NCI-H2029 treated with DMSO at 0.1 percent for 48 hours (cell line): Measurements from ENCODE around the gene JTB.

ENCODE experiments used
- DNase-seq: peaks from one replicate; lab custom pipeline; 2025; lab: John Stamatoyannopoulos, UW

JTB gene

DNA sequence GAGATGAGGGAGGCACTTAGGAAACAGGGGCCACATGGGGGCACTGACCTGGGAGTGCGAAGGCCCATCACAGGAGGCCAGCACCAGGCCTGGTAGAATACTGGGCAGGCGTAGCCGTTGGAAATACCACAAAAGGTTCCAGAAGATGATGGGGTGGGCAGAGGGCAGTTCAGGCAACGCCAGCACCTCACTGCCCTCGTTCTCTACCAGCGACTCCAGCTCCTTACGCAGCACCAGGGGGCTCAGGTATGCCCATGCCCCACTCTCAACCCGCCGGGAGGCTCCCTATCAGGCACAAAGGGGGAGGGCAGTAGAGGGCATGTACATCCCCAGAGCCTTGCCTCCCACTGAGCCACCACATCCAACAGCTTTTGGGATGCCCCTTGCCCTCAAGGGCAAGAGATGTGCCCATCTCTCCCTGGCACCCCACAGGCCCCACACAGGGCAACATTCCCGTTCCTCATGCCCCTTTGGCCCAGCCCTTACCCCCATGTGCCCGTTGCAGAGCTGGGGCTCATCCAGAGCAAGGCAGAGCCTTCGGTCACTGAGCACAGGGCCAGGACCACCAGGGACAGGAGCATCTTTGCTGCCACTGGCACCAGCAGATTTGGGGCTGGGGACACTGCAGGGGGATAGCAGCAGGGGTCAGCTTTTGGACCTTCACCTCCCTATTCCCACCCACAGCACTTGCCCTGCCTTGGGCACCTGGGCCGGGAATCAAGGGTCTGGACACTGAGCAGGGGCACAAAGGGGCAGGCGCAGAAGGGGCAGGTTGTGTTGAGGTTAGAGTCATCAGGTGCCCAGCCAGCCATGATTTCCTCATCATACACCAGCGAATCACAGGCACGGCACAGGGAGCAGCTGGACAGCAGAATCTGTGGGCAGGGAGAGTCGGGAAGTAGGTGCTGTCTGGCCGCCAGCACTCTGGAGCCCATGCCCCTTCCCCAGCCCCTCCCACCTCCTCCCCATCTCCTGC lies 45.0 kb downstream of the JTB start:
- no peak for DNase-seq

DNA sequence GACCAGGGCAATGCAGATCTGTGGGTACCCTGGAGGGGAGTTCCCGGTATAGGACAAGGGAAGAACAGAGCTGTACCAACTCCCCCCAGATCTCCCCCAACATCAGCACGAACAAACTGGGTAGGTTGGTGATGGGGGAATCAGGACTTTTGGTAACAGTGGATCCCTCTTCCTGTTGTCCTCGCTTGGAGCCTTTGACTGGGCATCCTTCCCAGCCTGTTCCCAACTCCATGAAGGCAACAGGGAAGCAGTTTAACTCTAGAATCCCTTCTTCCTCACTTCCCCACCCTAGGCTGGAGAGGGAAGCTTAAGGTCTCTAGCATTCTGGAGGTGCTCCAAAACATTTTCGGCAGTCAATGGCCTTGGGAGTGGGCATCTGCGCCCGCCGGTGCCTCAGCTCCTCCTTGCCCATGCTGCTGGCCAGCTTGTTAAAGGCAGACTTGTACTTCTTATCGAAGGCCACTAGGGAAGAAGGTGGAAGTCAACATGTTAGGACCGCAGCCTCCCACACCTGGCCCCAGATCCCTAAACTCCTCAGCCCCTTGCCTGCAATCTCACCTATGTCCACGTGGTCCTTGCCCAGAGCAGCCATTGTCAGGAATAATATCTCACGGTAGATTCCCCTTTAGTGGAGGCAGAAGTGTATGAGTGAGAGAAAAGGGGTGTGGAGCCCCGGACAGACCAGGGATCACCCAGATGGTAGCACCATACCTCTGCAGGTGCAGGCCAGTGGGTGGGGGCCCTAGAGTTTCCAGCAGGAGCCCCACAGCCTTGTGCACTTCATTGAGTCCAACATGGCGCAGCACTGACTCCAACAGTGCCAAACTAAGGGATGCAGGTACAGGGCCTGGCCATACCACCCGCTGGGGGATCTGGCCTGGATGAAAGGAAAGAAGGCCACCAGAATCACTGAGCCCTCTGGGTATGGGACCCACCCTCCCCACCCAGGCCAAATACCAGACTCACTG lies 47.2 kb downstream of the JTB start:
- DNase-seq, result no peak

DNA sequence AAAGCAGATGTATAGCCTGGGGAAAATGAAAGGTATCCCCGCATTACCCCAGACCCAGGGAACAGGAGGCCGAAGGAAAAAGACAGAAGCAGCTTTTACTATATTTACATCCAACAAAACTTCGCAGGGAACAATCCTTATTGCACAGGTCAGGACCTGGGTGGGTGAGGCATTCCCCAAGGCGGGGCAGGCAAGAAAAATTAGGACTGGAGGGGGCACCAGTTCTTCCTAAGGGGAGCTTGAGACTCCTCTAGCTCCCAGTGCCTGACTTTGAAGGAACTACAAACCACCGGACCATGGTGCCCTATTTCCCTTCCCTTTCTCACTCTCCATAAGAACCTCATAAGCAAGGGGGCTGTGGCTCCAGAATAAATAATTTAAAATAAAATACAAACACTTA lies 48.0 kb downstream of the JTB start:
- no peak for DNase-seq

DNA sequence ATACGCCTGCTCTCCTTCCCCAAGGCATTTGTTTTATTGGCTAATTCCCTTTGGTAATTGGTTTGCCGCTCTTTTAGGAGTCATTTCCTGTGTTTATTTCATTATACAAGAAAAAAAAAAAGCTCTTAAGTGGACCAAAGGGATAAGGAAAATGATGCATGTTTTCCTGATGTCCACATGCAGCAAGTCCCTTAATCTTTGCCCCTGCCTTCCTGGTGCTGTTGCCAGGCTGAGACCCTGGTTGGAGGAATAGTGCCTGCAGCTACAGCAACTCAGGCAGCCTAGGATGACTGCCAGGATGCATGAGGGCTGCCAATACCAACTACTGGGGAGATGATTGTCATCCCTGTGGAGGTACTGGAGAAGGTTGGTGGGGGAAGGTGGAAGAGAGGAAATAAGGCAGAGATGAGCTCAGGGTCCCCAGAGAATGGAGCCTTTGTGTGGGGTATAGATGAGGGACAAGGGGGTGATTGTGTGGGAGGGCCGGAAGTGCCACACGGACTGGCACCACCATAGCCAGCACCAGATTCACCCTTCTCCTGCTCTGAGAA lies 48.6 kb downstream of the JTB start:
- DNase-seq, result no peak

DNA sequence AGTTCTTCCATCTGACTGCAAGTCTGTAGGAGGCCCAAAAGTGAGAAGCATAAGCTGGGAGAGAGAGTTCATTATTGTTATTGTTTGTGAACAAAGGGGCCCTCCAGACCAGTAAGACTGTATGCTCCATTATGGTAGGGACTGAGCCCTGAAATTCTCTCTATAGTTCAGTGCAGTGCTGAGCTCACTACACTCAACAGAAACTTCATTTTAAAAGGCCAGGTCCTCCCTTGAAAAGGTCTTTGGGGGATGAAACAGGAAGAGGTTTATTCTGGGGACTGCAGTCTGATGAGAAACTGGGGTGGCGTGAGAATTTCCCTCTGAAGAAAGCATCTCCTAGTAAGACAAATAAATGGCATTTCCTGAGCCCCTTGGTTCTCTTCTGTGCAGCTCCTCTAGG lies 49.2 kb downstream of the JTB start:
- no peak for DNase-seq

DNA sequence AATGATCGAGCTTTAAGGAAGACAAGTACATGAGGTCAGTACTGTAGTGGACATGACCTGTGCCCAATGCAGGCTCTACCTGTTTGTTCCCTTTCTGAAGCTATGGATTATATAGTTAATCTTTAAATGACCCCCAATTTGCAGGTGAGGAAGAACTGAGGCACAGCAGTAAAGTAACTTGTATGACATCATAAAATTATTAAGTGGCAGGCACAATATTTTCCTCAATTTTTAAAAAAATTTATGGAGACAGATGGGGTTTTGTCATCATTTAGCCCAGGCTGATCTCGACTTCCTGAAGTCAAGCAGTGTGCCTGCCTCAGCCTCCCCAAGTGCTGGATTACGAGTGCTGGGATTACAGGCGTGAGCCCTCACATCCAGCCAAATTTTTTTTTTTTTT lies 51.1 kb downstream of the JTB start:
- DNase-seq, result no peak
